Sigmoid colon (tissue), 7 donors: ENCODE measurements around the gene MYO15A. TPM values are rescaled to one million over a fixed set of nuclear protein-coding genes. Genes with fewer than 3 reads are reported as not detected.
A peak's percentile ranks its signal among the peaks of the same experiment; 100 is the strongest.

Experiments
- DNase-seq: peaks from one replicate; pipeline ENCODE4 v3.0.0-alpha.2; 2019
- H3K27ac ChIP-seq, 4 donors: fragments of 200-600 bp; sonication (generic); one replicate each; pipeline ENCODE4 v1.5.1; 2016 to 2019; ENCODE audit warnings: mild to moderate bottlenecking in 1 of 4
- H3K27me3 ChIP-seq, 3 donors: fragments of 200-600 bp; sonication (generic); one replicate each; pipeline ENCODE4 v1.5.1; 2019; ENCODE audit warnings: mild to moderate bottlenecking in 1 of 3
- H3K36me3 ChIP-seq, 4 donors: fragments of 200-600 bp; sonication (generic); one replicate each; pipeline ENCODE4 v1.5.1; 2016 to 2019
- H3K4me1 ChIP-seq, 4 donors: fragments of 200-600 bp; sonication (generic); one replicate each; pipeline ENCODE4 v1.5.1; 2017 to 2019
- H3K4me3 ChIP-seq, 4 donors: fragments of 200-600 bp; sonication (generic); one replicate each; pipeline ENCODE4 v1.5.1; 2017 to 2019; ENCODE audit warnings: mild to moderate bottlenecking in 2 of 4, moderate library complexity in 1 of 4
- H3K9me3 ChIP-seq, 4 donors: fragments of 200-600 bp in 3 of 4; sonication (generic) in 3 of 4; one replicate each; pipeline versions ENCODE4 v1.5.1 to v1.6.1; 2013 to 2019
- EP300 ChIP-seq, 4 donors: sonication (generic); formaldehyde crosslinking; IDR thresholded peaks; one replicate each; pipeline ENCODE4 v1.6.1; 2017; ENCODE audit warnings: antibody characterized with exemption in 4 of 4
- POLR2A ChIP-seq, 2 donors: fragments of 450-650 bp; IDR thresholded peaks; one replicate each; pipeline ENCODE4 v1.6.1; 2016; ENCODE audit warnings: antibody characterized with exemption in 2 of 2, mild to moderate bottlenecking in 2 of 2, moderate library complexity in 2 of 2
- POLR2AphosphoS5 ChIP-seq, 4 donors: sonication (generic); formaldehyde crosslinking; IDR thresholded peaks; one replicate each; pipeline ENCODE4 v1.6.1; 2017; ENCODE audit warnings: antibody characterized with exemption in 4 of 4
- WGBS, 2 donors: extraction: QIAGEN DNeasy Blood & Tissue Kit; methylation state at CpG; one replicate each; pipeline ENCODE4 v1.1.7; 2013; 5-methylcytosine and 5-hydroxymethylcytosine counted together
- intact Hi-C: fragments of 100-400 bp; cut with DNase I; formaldehyde crosslinking; loops from one replicate; pipeline ENCODE4 v1.15.1; 2023
- polyA plus RNA-seq, 3 donors: library from polyadenylated mRNA; stranded (reverse); fragments of 200-250 nt; gene quantifications; one replicate each; pipeline ENCODE4 v1.2.3, GENCODE V29; 2013
- total RNA-seq, 4 donors: library from RNA; depleted of rRNA; stranded (reverse); fragments of >200 nt; gene quantifications; one replicate each; pipeline ENCODE4 v1.1.0, GENCODE V29; 2016
- TF ChIP-seq, protein P1 (sequence below), 4 experiments: fragments of 450-650 bp in 3 of 4; fragments of 200-600 bp in 1 of 4; IDR thresholded peaks; one replicate each; pipeline ENCODE4 v1.5.1; 2016 to 2019; ENCODE audit warnings: antibody characterized with exemption in 4 of 4, mild to moderate bottlenecking in 3 of 4, moderate library complexity in 2 of 4
- donor health status: healthy with polysubstance abuse.
- donor health status: Bipolar disorder and iron deficiency.
- donor health status: healthy.

MYO15A gene
- total and polyA plus RNA-seq, 7 donors = 0.60 to 3.6 (median 0.72) TPM; not detected in 1

DNA sequence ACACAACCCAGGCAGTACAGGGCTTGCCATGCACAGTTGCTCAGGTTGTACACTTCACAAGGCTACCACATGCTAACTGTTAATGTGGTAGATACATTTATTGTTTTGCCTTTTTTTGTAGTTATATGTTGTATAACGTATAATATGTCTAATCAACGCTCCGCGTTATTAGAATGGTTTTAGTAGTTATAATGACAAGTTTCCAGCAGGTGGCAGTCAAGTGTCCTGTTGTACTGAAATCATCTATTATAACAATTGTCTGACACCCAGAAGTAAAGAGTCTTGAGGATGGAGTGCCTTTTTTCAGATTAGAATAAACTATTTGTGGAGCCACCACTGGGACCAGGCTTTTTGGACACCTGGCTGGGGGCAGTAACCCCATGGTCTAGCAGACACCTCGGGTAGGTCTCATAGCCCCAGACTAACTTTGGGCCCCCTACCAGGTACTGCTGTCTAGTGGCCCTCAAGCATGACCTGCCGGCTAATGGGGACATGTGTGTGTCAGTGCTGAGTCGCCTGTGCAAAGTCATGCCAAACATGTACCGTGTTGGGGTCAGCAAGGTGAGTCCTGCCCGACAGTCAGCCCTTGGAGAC, 32.8 kb downstream of the MYO15A start:
- DNase-seq = no peak
- Histone ChIP-seq H3K4me1 (peaks cover 0 to 7% (median 2%) of the 10 kb centered on the region in 4 donors), H3K4me3 (no peak overlapping the region), H3K27me3 (peaks cover 0 to 21% (median 0%) of the 10 kb centered on the region in 3 donors), H3K9me3 (no peaks in the 10 kb centered on the region), H3K36me3 (no peaks in the 10 kb centered on the region), H3K27ac (no peak overlapping the region)
- intact Hi-C loops = loop anchor here (2.0 to 5.0 kb wide), 2 partner anchors 45 to 76 kb away; no protein-coding TSS in a partner anchor
- 21 to 37% methylated on average over 9 of the region's 9 CpGs for WGBS, 2 donors
- TF ChIP-seq POLR2A (IDR thresholded peaks at IDR 0.05) = no peak
- TF ChIP-seq, protein P1, sequence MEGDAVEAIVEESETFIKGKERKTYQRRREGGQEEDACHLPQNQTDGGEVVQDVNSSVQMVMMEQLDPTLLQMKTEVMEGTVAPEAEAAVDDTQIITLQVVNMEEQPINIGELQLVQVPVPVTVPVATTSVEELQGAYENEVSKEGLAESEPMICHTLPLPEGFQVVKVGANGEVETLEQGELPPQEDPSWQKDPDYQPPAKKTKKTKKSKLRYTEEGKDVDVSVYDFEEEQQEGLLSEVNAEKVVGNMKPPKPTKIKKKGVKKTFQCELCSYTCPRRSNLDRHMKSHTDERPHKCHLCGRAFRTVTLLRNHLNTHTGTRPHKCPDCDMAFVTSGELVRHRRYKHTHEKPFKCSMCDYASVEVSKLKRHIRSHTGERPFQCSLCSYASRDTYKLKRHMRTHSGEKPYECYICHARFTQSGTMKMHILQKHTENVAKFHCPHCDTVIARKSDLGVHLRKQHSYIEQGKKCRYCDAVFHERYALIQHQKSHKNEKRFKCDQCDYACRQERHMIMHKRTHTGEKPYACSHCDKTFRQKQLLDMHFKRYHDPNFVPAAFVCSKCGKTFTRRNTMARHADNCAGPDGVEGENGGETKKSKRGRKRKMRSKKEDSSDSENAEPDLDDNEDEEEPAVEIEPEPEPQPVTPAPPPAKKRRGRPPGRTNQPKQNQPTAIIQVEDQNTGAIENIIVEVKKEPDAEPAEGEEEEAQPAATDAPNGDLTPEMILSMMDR (IDR thresholded peaks at IDR 0.05) = peak; percentile 23 to 55 (median 42)

DNA sequence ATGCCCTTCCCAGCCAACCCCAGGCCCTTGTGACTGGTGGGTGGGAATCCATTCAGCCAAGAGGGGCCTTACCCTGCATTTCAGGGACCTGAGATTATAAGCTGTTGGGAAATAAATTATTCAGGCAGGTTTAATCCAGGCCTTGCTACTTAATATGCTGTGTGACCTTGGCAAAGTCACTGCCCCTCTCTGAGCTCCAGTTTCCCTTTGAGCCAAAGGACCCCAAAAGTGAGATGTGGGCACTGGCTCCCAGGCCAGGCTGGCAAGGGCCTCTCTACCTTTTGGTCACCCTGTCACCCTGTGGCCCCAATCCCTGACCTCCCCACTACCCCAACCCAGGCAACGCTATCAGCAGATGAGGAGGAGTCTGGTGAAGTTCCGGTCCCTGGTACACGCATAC, 33.9 kb downstream of the MYO15A start:
- H3K27me3 ChIP-seq = peaks cover 0 to 21% (median 0%) of the 10 kb centered on the region in 3 donors
- intact Hi-C loops = loop anchor here (5.0 kb wide), 1 partner anchor 75 kb away; no protein-coding TSS in a partner anchor
- no peaks in the 10 kb centered on the region for H3K9me3 ChIP-seq
- H3K36me3 ChIP-seq = no peaks in the 10 kb centered on the region
- H3K4me3 ChIP-seq = no peak overlapping the region
- peaks cover 0 to 7% (median 2%) of the 10 kb centered on the region in 4 donors for H3K4me1 ChIP-seq
- no peak overlapping the region for H3K27ac ChIP-seq
- DNase-seq = no peak
- TF ChIP-seq POLR2A (IDR thresholded peaks at IDR 0.05) (no peak), POLR2AphosphoS5 (IDR thresholded peaks at IDR 0.05) (no peak), EP300 (IDR thresholded peaks at IDR 0.05) (no peak)
- 87 to 92% methylated on average over 3 of the region's 3 CpGs for WGBS, 2 donors

- 72 to 76% methylated on average over 18 of the region's 18 CpGs for WGBS, 2 donors
- intact Hi-C loops = loop anchor here (5.0 kb wide), 1 partner anchor 74 kb away; no protein-coding TSS in a partner anchor
- no peak for DNase-seq
- TF ChIP-seq, protein P1 (IDR thresholded peaks at IDR 0.05) = no peak
- TF ChIP-seq POLR2AphosphoS5 (IDR thresholded peaks at IDR 0.05) (no peak), EP300 (IDR thresholded peaks at IDR 0.05) (no peak), POLR2A (IDR thresholded peaks at IDR 0.05) (no peak)
- H3K9me3 ChIP-seq = no peaks in the 10 kb centered on the region
- H3K27me3 ChIP-seq = peaks cover 0 to 21% (median 0%) of the 10 kb centered on the region in 3 donors
- H3K36me3 ChIP-seq = no peaks in the 10 kb centered on the region
- H3K4me1 ChIP-seq = peaks cover 0 to 7% (median 2%) of the 10 kb centered on the region in 4 donors
- no peak overlapping the region for H3K27ac ChIP-seq
- no peak overlapping the region for H3K4me3 ChIP-seq
Measured at GRCh38 chr17:18143044-18143936, 34.7 kb downstream of the MYO15A start.

DNA sequence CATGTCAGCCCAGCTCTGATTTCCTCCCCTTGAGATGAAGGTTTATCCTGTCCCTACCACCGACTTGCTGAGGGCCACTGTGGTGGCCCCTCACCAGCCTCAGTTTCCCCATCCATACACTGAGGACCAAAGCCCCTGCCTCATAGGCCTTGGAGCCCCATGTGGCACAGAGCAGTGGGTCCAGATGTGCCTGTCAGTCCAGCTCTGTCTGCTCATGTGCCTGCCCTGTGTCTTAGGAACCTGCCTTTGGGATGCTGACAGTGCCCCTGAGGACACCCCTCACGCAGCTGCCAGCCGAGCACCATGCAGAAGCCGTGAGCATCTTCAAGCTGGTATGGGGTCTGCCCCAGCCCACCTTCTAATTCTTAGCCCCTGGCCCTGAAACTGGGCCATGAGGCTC, 35.7 kb downstream of the MYO15A start:
- TF ChIP-seq POLR2A (IDR thresholded peaks at IDR 0.05) (no peak), POLR2AphosphoS5 (IDR thresholded peaks at IDR 0.05) (no peak), EP300 (IDR thresholded peaks at IDR 0.05) (no peak)
- TF ChIP-seq, protein P1 (IDR thresholded peaks at IDR 0.05) = no peak
- no peaks in the 10 kb centered on the region for H3K9me3 ChIP-seq
- H3K4me3 ChIP-seq = no peak overlapping the region
- no peak for DNase-seq
- peaks cover 0 to 7% (median 2%) of the 10 kb centered on the region in 4 donors for H3K4me1 ChIP-seq
- H3K36me3 ChIP-seq = no peaks in the 10 kb centered on the region
- intact Hi-C loops = loop anchor here (5.0 kb wide), 1 partner anchor 73 kb away; no protein-coding TSS in a partner anchor
- H3K27ac ChIP-seq = no peak overlapping the region
- peaks cover 0 to 21% (median 0%) of the 10 kb centered on the region in 3 donors for H3K27me3 ChIP-seq
- WGBS, 2 donors = 88 to 89% methylated on average over 4 of the region's 4 CpGs

- no peak for TF ChIP-seq POLR2AphosphoS5 (IDR thresholded peaks at IDR 0.05)
- no peak for TF ChIP-seq EP300 (IDR thresholded peaks at IDR 0.05)
- TF ChIP-seq, protein P1 (IDR thresholded peaks at IDR 0.05) = no peak
- no peak for TF ChIP-seq POLR2A (IDR thresholded peaks at IDR 0.05)
- DNase-seq = no peak
- H3K36me3 ChIP-seq = no peaks in the 10 kb centered on the region
- H3K9me3 ChIP-seq = no peaks in the 10 kb centered on the region
- WGBS, 2 donors = 88 to 91% methylated on average over 1 of the region's 1 CpG
- H3K27me3 ChIP-seq = peaks cover 0 to 21% (median 0%) of the 10 kb centered on the region in 3 donors
- peaks cover 0 to 7% (median 2%) of the 10 kb centered on the region in 4 donors for H3K4me1 ChIP-seq
- H3K27ac ChIP-seq = no peak overlapping the region
- no peak overlapping the region for H3K4me3 ChIP-seq
- intact Hi-C loops = loop anchor here (5.0 kb wide), 1 partner anchor 72 kb away; no protein-coding TSS in a partner anchor
Measured at GRCh38 chr17:18144855-18145254, 36.3 kb downstream of the MYO15A start.
